Measurements from ENCODE around the gene MRPL40. TPM values are rescaled to one million over a fixed set of nuclear protein-coding genes. Genes with fewer than 3 reads are reported as not detected.
"Not testable (repeated sequence)": the region's sequence is repeated elsewhere in the genome, so short reads cannot be mapped to it uniquely, and the experiment has no call there.

Gene MRPL40
- total and polyA plus RNA-seq, 3 experiments from 2014 or later: 47.7 to 62.4 (median 48.6) TPM

DNA sequence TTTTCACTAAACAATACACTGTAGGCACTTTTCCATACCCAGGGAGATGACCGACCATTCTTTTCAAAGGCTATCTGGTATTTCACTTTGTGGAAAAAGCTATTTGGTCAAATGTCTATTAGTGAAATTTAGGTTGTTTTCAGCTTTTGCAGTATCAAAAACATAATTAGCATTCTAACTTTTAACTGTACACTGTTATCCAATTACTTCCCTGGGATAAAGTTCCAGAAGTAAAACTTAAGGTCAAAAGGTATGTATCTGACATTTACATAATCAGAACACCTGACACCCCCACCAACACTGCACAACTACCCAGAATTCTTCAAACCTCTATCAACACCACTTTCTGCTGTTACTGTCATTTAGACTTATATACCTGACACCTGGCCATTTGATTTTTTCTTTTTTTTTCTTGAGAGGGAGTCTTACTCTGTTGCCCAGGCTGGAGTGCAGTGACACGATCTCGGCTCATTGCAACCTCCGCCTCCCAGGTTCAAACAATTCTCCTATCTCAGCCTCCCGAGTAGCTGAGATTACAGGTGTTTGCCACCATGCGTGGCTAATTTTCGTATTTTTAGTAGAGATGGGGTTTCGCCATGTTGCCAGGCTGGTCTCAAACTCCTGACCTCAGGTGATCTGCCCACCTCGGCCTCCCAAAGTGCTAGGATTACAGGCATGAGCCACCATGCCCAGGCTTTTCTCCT, 13.1 kb downstream of the MRPL40 start:
- H3K4me3 Mint-ChIP-seq: peak overlapping the region; percentile 51 to 96 (median 57)
- peaks cover 0 to 46% (median 2%) of the 10 kb centered on the region in 3 donors for H3K36me3 Mint-ChIP-seq
- not testable (repeated sequence) for H3K27ac ChIP-seq (ENCODE audit: low read depth, low read length); H3K9me3 ChIP-seq (ENCODE audit: low read length); H3K27me3 Mint-ChIP-seq; H3K4me3 ChIP-seq (ENCODE audit: low read length); DNase-seq; H3K9me3 Mint-ChIP-seq; H3K27me3 ChIP-seq (ENCODE audit: insufficient read depth, low read length, poor library complexity, severe bottlenecking)
- Histone ChIP-seq H3K36me3 (ENCODE audit: insufficient read depth, low read length) (peaks cover 22% of the 10 kb centered on the region), H3K4me1 (ENCODE audit: insufficient read depth, low read length) (peaks cover 31% of the 10 kb centered on the region)
- H3K27ac Mint-ChIP-seq: peak overlapping the region; percentile 31 to 91 (median 72)
- peaks cover 35 to 62% (median 47%) of the 10 kb centered on the region in 3 donors for H3K4me1 Mint-ChIP-seq
- ChIA-PET POLR2A (interaction anchor here (1.1 kb wide), 1 partner anchor 33 kb away, joined by 3 read pairs; no protein-coding TSS in a partner anchor), CTCF (interaction anchor here (1.0 to 2.2 kb wide), 4 partner anchors 8 to 29 kb away, joined by 3 to 6 read pairs (median 4); no protein-coding TSS in a partner anchor)

DNA sequence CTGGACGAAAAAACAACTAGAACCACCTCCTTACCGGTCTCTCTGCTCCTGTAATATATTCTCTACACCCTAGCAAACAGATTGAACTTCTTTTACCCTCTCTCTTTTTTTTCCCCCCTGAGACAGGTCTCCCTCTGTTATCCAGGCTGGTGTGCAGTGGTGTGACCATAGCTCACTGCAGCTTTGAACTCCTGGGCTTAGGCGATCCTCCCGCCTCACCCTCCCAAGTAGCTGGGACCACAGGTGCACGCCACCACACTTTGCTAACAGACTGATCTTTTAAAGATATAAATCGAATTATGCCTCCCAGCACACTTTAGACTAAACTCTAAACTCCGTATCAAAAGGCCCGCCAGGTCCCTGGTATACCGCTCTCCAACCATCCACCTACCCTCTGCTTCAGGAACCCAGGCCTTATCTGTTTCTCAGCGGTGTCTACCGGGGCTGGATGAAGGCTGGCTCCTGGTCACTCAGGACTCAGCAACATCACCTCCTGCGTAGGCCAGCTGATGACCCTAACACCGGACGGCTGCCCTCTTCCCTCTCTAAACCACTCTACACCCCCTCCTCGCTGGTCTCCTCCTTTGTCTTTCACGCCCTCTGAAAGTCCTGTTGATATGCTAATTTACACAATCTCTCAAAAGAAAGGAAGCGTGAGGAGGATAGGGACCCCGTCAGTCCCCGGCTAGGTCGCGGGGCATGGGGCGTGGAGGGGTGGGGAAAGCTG, 14.4 kb downstream of the MRPL40 start:
- H3K27me3 Mint-ChIP-seq: no peaks in the 10 kb centered on the region
- H3K27ac Mint-ChIP-seq: peak overlapping the region; percentile 61 to 99 (median 92)
- Histone ChIP-seq H3K27me3 (ENCODE audit: insufficient read depth, low read length, poor library complexity, severe bottlenecking) (no peaks in the 10 kb centered on the region), H3K4me3 (ENCODE audit: low read length) (peak overlapping the region; percentile 77), H3K4me1 (ENCODE audit: insufficient read depth, low read length) (peaks cover 31% of the 10 kb centered on the region), H3K36me3 (ENCODE audit: insufficient read depth, low read length) (peaks cover 24% of the 10 kb centered on the region), H3K27ac (ENCODE audit: low read depth, low read length) (peak overlapping the region; percentile 90), H3K9me3 (ENCODE audit: low read length) (no peaks in the 10 kb centered on the region)
- H3K4me1 Mint-ChIP-seq: peaks cover 35 to 56% (median 47%) of the 10 kb centered on the region in 3 donors
- ChIA-PET POLR2A (interaction anchor here (1.6 to 2.4 kb wide), 2 partner anchors 15 to 33 kb away, joined by 11 to 24 read pairs; partner anchors contain the start of genes CDC45, HIRA, MRPL40 and UFD1), CTCF (interaction anchor here (1.0 to 2.2 kb wide), 4 partner anchors 10 to 27 kb away, joined by 3 to 6 read pairs (median 3); no protein-coding TSS in a partner anchor)
- DNase-seq: no peak
- peak overlapping the region; percentile 90 to 96 (median 94) for H3K4me3 Mint-ChIP-seq
- peaks cover 0 to 50% (median 5%) of the 10 kb centered on the region in 3 donors for H3K36me3 Mint-ChIP-seq
- H3K9me3 Mint-ChIP-seq: no peaks in the 10 kb centered on the region

DNA sequence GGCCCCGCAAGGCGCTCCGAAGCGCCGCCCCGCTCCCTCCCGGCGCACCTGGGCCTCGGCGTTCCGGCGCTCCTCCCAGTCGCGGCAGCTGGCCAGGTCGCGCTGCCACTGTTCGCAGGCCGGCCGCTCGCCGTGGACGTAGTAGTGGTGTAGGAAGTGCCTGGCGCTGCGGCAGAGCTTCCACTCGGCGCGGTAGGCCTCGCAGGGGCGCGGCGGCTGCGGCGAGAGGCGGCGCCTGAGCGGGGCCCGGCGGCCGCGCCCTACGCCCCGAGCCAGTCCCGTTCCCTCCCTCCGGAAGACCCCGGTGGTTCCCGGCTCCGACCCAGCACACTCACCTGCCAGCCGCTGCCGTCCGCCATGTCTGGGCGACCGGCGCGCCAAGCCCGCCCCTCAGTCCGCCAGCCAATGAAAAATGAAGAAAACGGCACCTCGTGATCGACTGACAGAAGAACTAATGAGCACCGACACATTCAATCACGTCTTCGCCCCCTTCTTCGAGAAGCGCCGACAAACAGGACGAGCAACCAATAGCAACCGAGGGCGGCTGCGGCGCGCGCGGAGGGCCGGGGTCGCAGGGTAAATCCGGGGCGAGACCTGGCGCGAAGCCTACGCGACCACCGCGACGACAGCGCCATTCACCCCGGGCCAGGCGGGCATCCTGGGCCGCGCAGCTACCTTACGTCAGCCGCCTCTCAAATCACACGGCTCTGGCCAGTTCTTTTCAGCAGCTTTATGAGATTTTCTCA, 15.2 kb downstream of the MRPL40 start, which contains the start of gene C22orf39:
Gene C22orf39 (minus strand): TSS at position 382 of the 746 bp plus-strand sequence. CDS start 23 bp downstream, at position 359.
- CTCF ChIA-PET: interaction anchor here (1.4 to 2.2 kb wide), 2 partner anchors 14 to 27 kb away, joined by 3 to 6 read pairs; no protein-coding TSS in a partner anchor

DNA sequence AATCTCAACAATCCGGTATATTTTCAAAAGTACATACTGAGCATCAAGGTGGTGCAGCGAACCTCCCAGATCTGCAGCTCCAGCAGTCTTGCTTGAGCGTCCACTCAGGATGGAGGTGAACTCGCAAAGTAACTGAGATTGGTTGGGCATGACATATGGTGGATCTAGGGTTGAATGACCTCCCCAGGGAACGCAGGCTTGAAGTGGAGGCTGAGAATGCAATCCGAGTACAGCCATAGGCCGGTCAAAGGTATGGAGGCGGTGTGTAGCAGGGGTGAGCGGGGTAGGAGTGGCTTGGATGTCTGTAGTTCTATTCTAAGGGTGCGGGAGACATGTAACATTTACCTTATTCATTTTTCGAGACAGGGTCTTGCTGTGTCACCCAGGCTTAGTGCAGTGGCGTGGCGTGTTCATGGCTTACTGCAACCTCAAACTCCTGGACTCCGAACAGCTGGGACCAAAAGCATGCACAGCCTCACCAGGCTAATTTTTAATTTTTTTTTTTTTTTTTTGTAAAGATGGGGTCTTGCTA, 15.8 kb downstream of the MRPL40 start:
- ChIA-PET POLR2A (interaction anchor here (1.6 to 2.4 kb wide), 2 partner anchors 17 to 31 kb away, joined by 11 to 24 read pairs; partner anchors contain the start of genes CDC45, HIRA, MRPL40 and UFD1), CTCF (interaction anchor here (1.4 kb wide), 1 partner anchor 15 kb away, joined by 3 read pairs; no protein-coding TSS in a partner anchor)
- Mint-ChIP-seq H3K36me3 (peaks cover 3 to 55% (median 6%) of the 10 kb centered on the region in 3 donors), H3K4me3 (peak overlapping the region; percentile 90 to 96 (median 94)), H3K27me3 (no peaks in the 10 kb centered on the region), H3K9me3 (no peaks in the 10 kb centered on the region), H3K27ac (peak overlapping the region; percentile 80 to 99 (median 94)), H3K4me1 (peaks cover 34 to 47% (median 43%) of the 10 kb centered on the region in 3 donors)
- DNase-seq: peak in 1 of 5 donors; percentile 8
- H3K4me1 ChIP-seq (ENCODE audit: insufficient read depth, low read length): peaks cover 31% of the 10 kb centered on the region
- H3K27ac ChIP-seq (ENCODE audit: low read depth, low read length): peak overlapping the region; percentile 90
- H3K9me3 ChIP-seq (ENCODE audit: low read length): no peaks in the 10 kb centered on the region
- peaks cover 32% of the 10 kb centered on the region for H3K36me3 ChIP-seq (ENCODE audit: insufficient read depth, low read length)
- peak overlapping the region; percentile 77 for H3K4me3 ChIP-seq (ENCODE audit: low read length)
- no peaks in the 10 kb centered on the region for H3K27me3 ChIP-seq (ENCODE audit: insufficient read depth, low read length, poor library complexity, severe bottlenecking)

More for the DNA sequence above, 15.2 kb downstream of the MRPL40 start, which contains the start of gene C22orf39:
- POLR2A ChIA-PET: interaction anchor here (1.6 to 2.4 kb wide), 2 partner anchors 16 to 32 kb away, joined by 11 to 24 read pairs; partner anchors contain the start of genes CDC45, HIRA, MRPL40 and UFD1
- Mint-ChIP-seq H3K4me1 (peaks cover 35 to 52% (median 47%) of the 10 kb centered on the region in 3 donors), H3K27ac (peak within 1 kb of the TSS; percentile 80 to 99 (median 98)), H3K4me3 (peak within 1 kb of the TSS; percentile 90 to 96 (median 94)), H3K36me3 (peaks cover under 1 to 54% (median 6%) of the 10 kb centered on the region in 3 donors), H3K27me3 (no peaks in the 10 kb centered on the region), H3K9me3 (no peaks in the 10 kb centered on the region)
- Histone ChIP-seq H3K27me3 (ENCODE audit: insufficient read depth, low read length, poor library complexity, severe bottlenecking) (no peaks in the 10 kb centered on the region), H3K4me3 (ENCODE audit: low read length) (peak within 1 kb of the TSS; percentile 77), H3K36me3 (ENCODE audit: insufficient read depth, low read length) (peaks cover 29% of the 10 kb centered on the region), H3K4me1 (ENCODE audit: insufficient read depth, low read length) (peaks cover 31% of the 10 kb centered on the region), H3K9me3 (ENCODE audit: low read length) (no peaks in the 10 kb centered on the region), H3K27ac (ENCODE audit: low read depth, low read length) (peak within 1 kb of the TSS; percentile 90)
- DNase-seq: peak; percentile 80 to 92 (median 90)

DNA sequence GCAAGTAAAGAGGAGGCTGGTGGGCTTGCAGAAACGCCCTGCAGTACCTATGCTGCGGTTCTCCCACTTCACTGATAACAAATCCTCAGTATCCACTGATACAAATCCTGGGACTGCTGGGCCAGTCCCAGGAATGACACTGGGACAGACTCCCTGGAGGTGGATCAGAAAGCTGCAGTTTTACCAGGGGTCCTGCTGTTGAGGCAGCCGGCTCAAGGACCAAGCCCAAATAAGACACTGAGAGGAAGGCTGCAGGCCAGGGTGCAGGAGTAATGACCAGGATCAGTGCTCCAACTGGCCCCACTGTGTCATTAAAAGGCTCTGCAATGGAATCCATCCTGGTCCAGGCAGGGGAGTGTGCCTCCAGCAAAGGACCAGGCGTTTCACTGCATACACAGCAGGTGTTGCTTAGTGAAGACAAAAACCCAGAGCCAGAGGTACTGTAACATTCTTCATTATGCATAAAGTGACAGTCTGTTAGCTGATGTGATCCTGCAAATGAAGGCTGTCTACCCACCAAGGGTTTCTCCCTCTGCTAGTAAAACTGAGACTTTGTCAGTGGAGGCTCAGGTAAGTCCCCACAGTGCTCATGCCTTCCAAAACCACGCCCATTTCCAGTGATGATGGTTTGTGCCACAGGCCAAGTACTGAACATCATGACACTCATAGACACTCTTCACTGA, 16.5 kb downstream of the MRPL40 start:
- no peak overlapping the region for H3K27ac ChIP-seq (ENCODE audit: low read depth, low read length)
- no peak overlapping the region for H3K4me3 ChIP-seq (ENCODE audit: low read length)

DNA sequence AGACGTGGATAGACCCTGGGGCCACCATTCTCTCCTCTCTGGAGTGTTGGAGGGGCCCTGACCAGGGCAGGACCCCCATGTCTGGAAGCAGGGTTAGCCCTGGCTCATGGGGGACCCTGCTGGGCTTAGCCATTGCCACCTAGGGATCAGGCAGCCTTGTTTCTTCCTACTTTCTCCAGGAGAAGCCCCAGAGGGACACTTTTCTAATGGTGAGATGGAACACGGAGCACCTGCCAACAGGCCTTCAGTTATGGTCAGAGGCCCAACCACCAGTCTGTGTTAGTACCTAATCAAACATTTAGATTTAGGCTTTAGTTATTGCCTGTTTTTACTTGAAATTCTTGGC, 17.1 kb downstream of the MRPL40 start:
- peaks cover 26 to 34% (median 34%) of the 10 kb centered on the region in 3 donors for H3K4me1 Mint-ChIP-seq
- ChIA-PET CTCF (no interaction called here), POLR2A (no interaction called here)
- H3K27me3 ChIP-seq (ENCODE audit: insufficient read depth, low read length, poor library complexity, severe bottlenecking): no peaks in the 10 kb centered on the region
- H3K4me1 ChIP-seq (ENCODE audit: insufficient read depth, low read length): peaks cover 31% of the 10 kb centered on the region
- peaks cover 5 to 56% (median 8%) of the 10 kb centered on the region in 3 donors for H3K36me3 Mint-ChIP-seq
- no peak for DNase-seq
- no peaks in the 10 kb centered on the region for H3K27me3 Mint-ChIP-seq
- H3K4me3 Mint-ChIP-seq: peak overlapping the region in 2 of 7 donors; percentile 38 to 66
- H3K27ac ChIP-seq (ENCODE audit: low read depth, low read length): no peak overlapping the region
- H3K9me3 ChIP-seq (ENCODE audit: low read length): no peaks in the 10 kb centered on the region
- peaks cover 32% of the 10 kb centered on the region for H3K36me3 ChIP-seq (ENCODE audit: insufficient read depth, low read length)
- no peaks in the 10 kb centered on the region for H3K9me3 Mint-ChIP-seq
- H3K27ac Mint-ChIP-seq: peak overlapping the region in 6 of 8 donors; percentile 24 to 62 (median 40)
- no peak overlapping the region for H3K4me3 ChIP-seq (ENCODE audit: low read length)

More for the DNA sequence above, 16.5 kb downstream of the MRPL40 start:
- Histone ChIP-seq H3K27me3 (ENCODE audit: insufficient read depth, low read length, poor library complexity, severe bottlenecking) (no peaks in the 10 kb centered on the region), H3K4me1 (ENCODE audit: insufficient read depth, low read length) (peaks cover 31% of the 10 kb centered on the region), H3K9me3 (ENCODE audit: low read length) (no peaks in the 10 kb centered on the region), H3K36me3 (ENCODE audit: insufficient read depth, low read length) (peaks cover 32% of the 10 kb centered on the region)
- ChIA-PET CTCF (no interaction called here), POLR2A (no interaction called here)
- no peak for DNase-seq
- no peaks in the 10 kb centered on the region for H3K9me3 Mint-ChIP-seq
- no peaks in the 10 kb centered on the region for H3K27me3 Mint-ChIP-seq
- peak overlapping the region; percentile 34 to 99 (median 87) for H3K27ac Mint-ChIP-seq
- H3K4me1 Mint-ChIP-seq: peaks cover 29 to 40% (median 39%) of the 10 kb centered on the region in 3 donors
- H3K36me3 Mint-ChIP-seq: peaks cover 3 to 56% (median 7%) of the 10 kb centered on the region in 3 donors
- H3K4me3 Mint-ChIP-seq: peak overlapping the region; percentile 22 to 96 (median 94)

Measured in CD8-positive, alpha-beta memory T cell (primary cell).